HG02885 (cell line): ENCODE data around the gene CAMKK2.
A peak's percentile ranks its signal among the peaks of the same experiment; 100 is the strongest.
"Not testable (repeated sequence)": the region's sequence is repeated elsewhere in the genome, so short reads cannot be mapped to it uniquely, and the experiment has no call there.

ENCODE experiments used
- ATAC-seq: cut with Tn5 transposase; IDR thresholded peaks from one replicate; pipeline ENCODE4 v1.9.1; 2021; ENCODE audit warnings: mild to moderate bottlenecking; ENCODE audit not compliant: unreplicated experiment, poor library complexity

CAMKK2 gene

GRCh38 chr12:121228919-121229665 is 67.4 kb downstream of the CAMKK2 start:
- ATAC-seq = no peak

DNA sequence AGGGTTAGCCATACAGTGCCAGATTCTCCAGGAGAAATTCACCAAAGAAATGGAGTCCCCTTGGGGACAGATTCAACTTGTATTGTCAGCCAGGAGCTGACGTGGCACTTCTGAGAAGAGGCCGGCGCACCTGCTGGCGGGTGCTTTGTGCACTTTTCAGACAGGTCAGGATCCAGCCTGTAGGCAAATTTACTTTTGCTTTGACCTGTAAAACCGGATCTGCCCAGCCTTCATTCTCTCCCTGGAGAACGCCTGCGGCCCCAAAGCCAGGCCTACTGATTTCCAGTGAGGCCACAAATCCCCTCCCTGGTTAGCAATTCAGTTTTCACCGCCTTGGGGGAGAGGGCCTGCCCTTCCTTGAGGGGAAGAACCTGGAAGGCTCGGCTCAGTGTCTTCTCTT is 69.2 kb downstream of the CAMKK2 start:
- ATAC-seq = peak; percentile 70

GRCh38 chr12:121226871-121227270 is 69.6 kb downstream of the CAMKK2 start:
- ATAC-seq = not testable (repeated sequence)

DNA sequence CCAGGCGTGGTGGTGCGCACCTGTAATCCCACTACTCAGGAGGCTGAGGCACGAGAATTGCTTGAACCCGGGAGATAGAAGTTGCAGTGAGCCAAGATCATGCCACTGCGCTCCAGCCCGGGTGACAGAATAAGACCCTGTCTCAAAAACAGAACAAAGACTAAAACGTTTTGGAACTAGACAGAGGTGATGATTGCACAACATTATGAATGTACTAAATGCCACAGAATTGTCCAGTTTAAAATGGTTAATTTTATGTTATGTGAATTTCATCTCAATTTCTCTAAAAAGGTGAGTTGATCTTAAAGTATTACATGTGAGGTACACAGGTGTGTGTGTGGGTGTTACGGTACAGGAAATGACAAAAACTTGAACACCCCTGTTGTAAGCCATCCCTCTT is 70.1 kb downstream of the CAMKK2 start:
- ATAC-seq = no peak

GRCh38 chr12:121224591-121224990 is 71.9 kb downstream of the CAMKK2 start:
- ATAC-seq = no peak

GRCh38 chr12:121223292-121224285 is 72.9 kb downstream of the CAMKK2 start:
- no peak for ATAC-seq

DNA sequence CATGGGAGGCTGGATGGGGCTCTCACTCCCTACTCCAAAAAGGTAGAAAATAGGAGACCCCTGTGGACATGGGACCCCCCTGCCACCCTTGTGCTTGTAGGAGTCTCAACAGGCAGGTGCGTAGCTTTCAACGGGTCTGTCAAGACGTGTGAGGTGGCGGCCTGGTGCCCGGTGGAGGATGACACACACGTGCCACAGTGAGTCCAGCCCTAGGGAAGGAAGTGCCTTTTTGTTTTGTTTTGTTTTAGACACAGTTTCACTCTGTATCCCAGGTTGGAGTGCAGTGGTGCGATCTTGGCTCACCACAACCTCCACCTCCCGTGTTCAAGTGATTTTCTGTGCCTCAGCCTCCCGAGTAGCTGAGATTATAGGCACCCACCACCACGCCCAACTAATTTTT is 73.7 kb downstream of the CAMKK2 start:
- no peak for ATAC-seq

GRCh38 chr12:121219353-121219986 is 77.0 kb downstream of the CAMKK2 start:
- ATAC-seq = no peak

DNA sequence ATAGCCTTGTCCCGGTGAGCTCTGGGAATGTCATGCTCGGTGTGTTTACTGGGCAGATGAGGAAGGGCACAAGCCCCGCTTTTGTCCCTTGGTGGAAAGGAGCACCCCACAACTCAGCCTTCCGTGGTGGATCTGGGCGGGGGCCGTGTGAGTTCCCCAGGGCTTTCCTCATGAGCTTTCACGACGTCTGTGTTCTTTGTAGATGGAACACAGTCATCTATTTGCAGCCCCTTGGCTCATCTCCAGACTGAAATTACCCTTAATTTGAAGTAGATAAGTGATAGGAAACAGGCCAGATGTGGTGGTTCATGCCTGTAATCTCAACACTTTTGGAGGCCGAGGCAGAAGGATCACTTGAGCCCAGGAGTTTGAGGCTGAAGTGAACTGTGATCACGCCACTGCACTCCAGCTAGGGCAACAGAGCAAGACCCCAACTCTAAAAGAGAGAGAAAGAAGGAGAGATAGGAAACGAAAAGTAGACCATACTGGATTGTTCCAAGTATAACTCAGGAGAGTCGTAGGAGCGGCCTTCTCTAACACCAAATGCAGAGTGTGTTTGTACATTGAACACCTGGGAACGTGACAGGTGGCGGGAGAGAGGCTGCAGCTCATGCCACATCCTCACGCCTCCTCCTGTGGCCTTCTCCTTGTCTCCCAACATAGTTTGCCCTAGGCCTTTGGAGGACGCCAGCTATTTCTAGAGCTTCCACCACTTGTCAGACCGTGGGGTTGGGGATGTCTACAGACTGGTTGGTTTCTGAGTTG is 77.7 kb downstream of the CAMKK2 start:
- ATAC-seq = no peak

DNA sequence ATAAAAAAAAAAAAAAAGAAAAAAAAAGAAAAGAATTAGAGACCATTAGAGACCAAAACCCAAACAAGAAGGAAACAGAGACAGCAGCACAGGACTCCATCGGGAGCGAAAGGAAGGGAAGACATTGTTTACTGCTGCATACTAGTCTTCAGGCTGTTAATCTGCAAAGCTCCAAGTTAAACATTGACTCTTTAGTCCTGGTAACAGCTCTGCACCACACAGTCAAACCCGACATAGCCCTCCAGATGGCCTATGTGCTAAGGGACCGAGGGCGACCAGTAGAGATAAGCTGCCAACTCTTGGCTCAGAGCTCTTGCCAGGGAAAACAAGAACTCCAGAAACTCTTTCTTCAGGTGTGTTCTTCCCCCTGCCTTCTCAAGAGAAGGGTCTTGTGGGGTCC is 78.7 kb downstream of the CAMKK2 start:
- no peak for ATAC-seq

GRCh38 chr12:121217063-121217462 is 79.4 kb downstream of the CAMKK2 start:
- no peak for ATAC-seq

DNA sequence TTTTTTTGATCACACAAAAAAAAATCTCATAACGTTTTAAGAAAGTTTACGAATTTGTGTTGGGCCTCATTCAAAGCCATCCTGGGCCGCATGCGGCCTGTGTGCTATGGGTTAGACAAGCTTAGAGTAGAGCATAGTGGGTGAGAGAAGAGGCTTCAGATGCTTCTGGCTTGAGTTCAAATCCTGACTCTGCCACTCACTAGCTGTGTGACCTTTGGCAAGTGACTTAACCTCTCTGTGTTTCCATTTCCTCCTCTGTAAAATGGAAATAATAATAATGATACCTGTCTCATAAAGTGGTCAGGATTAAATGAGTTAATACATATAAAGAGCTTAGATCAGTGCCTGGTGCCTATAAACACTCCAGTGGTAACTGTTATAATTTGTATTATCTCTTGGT is 80.4 kb downstream of the CAMKK2 start:
- no peak for ATAC-seq

- no peak for ATAC-seq
Measured at GRCh38 chr12:121214855-121215745, 81.4 kb downstream of the CAMKK2 start.

DNA sequence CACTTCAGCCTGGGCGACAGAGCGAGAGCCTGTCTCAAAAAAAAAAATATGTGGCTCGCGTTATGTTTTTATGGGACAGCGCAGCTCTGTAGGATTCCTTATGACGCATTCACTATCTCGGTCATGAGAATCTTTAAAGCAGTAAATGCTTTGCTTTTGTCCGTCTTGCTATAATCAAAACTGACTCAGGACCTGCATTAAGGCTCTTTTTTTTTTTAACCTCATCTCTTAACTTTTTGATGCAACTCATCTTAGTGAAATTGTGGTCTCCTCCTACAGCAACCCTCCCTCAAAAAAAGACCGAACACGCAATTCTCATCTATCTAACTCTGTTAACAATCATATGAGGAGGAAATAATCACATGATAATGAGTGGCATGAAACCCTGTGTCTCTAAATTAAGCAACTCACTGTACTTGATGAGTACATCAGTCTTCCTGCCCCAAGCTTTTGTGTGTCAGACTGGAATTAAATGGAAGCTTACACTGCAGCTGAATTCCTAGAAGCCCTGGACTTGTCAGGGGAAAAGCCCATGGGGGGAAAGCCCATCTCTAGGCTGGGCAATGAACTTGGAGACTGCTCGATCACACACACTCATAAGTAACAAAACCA is 82.2 kb downstream of the CAMKK2 start:
- no peak for ATAC-seq

DNA sequence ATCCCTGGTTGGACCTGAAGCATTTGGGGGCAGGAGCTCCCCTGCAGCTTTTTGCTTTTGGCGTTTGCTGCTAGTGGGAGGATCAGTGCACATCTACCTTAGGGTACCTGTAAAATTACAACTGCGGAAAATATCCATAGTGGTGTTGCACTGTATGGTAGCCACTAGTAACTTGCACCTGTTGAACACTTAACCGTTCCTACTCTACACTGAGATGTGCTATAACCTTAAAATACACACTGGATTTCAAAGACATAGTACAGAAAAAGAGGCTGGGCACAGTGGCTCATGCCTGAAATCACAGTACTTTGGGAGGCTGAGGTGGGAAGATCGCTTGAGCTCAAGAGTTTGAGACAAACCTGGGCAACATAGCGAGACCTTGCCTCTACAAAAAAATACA is 83.6 kb downstream of the CAMKK2 start:
- ATAC-seq = no peak

GRCh38 chr12:121209624-121210572 is 86.6 kb downstream of the CAMKK2 start, which contains the start of gene P2RX4:
Gene P2RX4 (plus strand): TSS chr12:121210129. CDS start chr12:121210165, 36 bp downstream.
- peak; percentile 86 for ATAC-seq

- no peak for ATAC-seq
Measured at GRCh38 chr12:121209221-121209620, 87.3 kb downstream of the CAMKK2 start.
